Upper lobe of left lung (tissue), 6 donors: ENCODE data around the gene PACS1. TPM values are rescaled to one million over a fixed set of nuclear protein-coding genes. Genes with fewer than 3 reads are reported as not detected.
"Not testable (repeated sequence)": the region's sequence is repeated elsewhere in the genome, so short reads cannot be mapped to it uniquely, and the experiment has no call there.

ENCODE experiments used
- ATAC-seq, 2 donors: fragments of 200-7000 bp; cut with Tn5 transposase; one replicate each; pipeline ENCODE4 v1.9.1; 2022; ENCODE audit warnings: mild to moderate bottlenecking in 2 of 2, moderate library complexity in 2 of 2; ENCODE audit not compliant: low FRiP score in 2 of 2
- DNase-seq, 2 donors: peaks; one replicate each; pipeline ENCODE4 v3.0.0-alpha.2; 2019 to 2020
- H3K27ac ChIP-seq, 4 donors: fragments of 200-600 bp; sonication (generic); one replicate each; pipeline ENCODE4 v1.5.1; 2016 to 2019
- H3K27me3 ChIP-seq, 4 donors: fragments of 200-600 bp; sonication (generic); one replicate each; pipeline ENCODE4 v1.5.1; 2017 to 2019
- H3K36me3 ChIP-seq, 4 donors: fragments of 200-600 bp; sonication (generic); one replicate each; pipeline ENCODE4 v1.5.1; 2016 to 2019
- H3K4me1 ChIP-seq, 4 donors: fragments of 200-600 bp; sonication (generic); one replicate each; pipeline ENCODE4 v1.5.1; 2018 to 2019
- H3K4me3 ChIP-seq, 4 donors: fragments of 200-600 bp; sonication (generic); one replicate each; pipeline ENCODE4 v1.5.1; 2017 to 2019; ENCODE audit warnings: mild to moderate bottlenecking in 2 of 4, moderate library complexity in 1 of 4
- H3K9me3 ChIP-seq, 4 donors: fragments of 200-600 bp; sonication (generic); one replicate each; pipeline ENCODE4 v1.5.1; 2018 to 2019
- EP300 ChIP-seq, 4 donors: sonication (generic); formaldehyde crosslinking; IDR thresholded peaks; one replicate each; pipeline ENCODE4 v1.5.1; 2017; ENCODE audit warnings: antibody characterized with exemption in 4 of 4, control low read depth in 2 of 4
- POLR2A ChIP-seq, 4 donors: fragments of 450-650 bp; IDR thresholded peaks; one replicate each; pipeline ENCODE4 v1.5.1; 2016 to 2017; ENCODE audit warnings: antibody characterized with exemption in 4 of 4, mild to moderate bottlenecking in 2 of 4
- POLR2AphosphoS5 ChIP-seq, 2 donors: sonication (generic); formaldehyde crosslinking; IDR thresholded peaks; one replicate each; pipeline ENCODE4 v1.5.1; 2017; ENCODE audit warnings: antibody characterized with exemption in 2 of 2
- WGBS, 2 donors: methylation state at CpG; one replicate each; pipeline ENCODE4 v1.1.5; 2017 to 2018; 5-methylcytosine and 5-hydroxymethylcytosine counted together
- total RNA-seq, 6 donors: library from RNA; depleted of rRNA in 4 of 6; stranded (reverse); fragments of >200 nt in 4 of 6; gene quantifications; one replicate each; pipeline versions ENCODE4 v1.1.0 to v1.2.1, GENCODE V29; 2016 to 2021
- TF ChIP-seq, protein P1 (sequence below), 6 experiments: fragments of 450-650 bp in 4 of 6; fragments of 200-600 bp in 2 of 6; sonication (generic) in 2 of 6; IDR thresholded peaks; one replicate each; pipeline ENCODE4 v1.5.1; 2016 to 2019; ENCODE audit warnings: antibody characterized with exemption in 6 of 6
- donor health status: DM: no; HTN: no; CAD: no; lungs with moderate emphysema.
- donor health status: DM: no; HTN: yes; CAD: no; lungs with severe emphysema.

The PACS1 gene
- total RNA-seq, 6 donors from 2014 or later: 39.8 to 123 (median 51.1) TPM

DNA sequence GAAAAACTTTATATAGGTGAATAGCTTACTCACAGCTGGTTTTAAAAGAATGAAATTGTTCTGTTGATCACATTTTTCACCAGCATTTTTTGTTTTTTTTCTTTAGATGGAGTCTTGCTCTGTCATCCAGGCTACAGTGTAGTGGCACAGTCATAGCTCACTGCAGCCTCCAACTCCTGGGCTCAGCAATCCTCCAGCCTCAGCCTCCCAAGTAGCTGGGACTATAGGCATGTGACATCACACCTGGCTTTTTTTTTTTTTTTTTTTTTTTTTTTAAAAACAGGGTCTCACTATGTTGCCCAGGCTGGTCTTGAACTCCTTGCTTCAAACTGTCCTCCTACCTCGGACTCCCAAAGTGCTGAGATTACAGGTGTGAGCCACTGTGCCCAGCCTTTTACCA, 3.6 kb downstream of the PACS1 start:
- no peak for ATAC-seq

DNA sequence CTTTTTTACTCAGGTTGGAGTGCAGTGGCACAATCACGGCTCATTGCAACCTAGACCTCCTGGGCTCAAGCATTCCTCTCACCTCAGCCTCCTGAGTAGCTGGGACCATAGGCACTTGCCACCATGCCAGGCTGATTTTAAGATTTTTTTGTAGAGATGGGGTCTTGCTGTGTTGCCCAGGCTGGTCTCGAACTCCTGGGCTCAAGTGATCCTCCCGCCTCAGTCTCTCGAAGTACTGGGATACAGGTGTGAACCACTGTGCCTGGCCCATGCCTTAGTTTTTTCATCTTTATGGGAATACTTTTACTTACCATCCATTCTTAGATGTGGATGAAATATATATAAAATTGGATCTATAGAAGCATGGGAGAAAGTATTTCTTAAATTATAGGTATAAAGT, 5.2 kb downstream of the PACS1 start:
- no peak overlapping the region for H3K27ac ChIP-seq
- 97 to 100% methylated on average over 4 of the region's 4 CpGs for WGBS, 2 donors
- no peak for TF ChIP-seq POLR2A (IDR thresholded peaks at IDR 0.05)
- TF ChIP-seq, protein P1, sequence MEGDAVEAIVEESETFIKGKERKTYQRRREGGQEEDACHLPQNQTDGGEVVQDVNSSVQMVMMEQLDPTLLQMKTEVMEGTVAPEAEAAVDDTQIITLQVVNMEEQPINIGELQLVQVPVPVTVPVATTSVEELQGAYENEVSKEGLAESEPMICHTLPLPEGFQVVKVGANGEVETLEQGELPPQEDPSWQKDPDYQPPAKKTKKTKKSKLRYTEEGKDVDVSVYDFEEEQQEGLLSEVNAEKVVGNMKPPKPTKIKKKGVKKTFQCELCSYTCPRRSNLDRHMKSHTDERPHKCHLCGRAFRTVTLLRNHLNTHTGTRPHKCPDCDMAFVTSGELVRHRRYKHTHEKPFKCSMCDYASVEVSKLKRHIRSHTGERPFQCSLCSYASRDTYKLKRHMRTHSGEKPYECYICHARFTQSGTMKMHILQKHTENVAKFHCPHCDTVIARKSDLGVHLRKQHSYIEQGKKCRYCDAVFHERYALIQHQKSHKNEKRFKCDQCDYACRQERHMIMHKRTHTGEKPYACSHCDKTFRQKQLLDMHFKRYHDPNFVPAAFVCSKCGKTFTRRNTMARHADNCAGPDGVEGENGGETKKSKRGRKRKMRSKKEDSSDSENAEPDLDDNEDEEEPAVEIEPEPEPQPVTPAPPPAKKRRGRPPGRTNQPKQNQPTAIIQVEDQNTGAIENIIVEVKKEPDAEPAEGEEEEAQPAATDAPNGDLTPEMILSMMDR (IDR thresholded peaks at IDR 0.05): no peak
- TF ChIP-seq EP300 (IDR thresholded peaks at IDR 0.05): no peak
- no peak for DNase-seq
- H3K36me3 ChIP-seq: peaks cover 0 to 17% (median 1%) of the 10 kb centered on the region in 4 donors
- no peaks in the 10 kb centered on the region for H3K27me3 ChIP-seq
- H3K4me1 ChIP-seq: peaks cover 23 to 29% (median 26%) of the 10 kb centered on the region in 4 donors
- H3K9me3 ChIP-seq: no peaks in the 10 kb centered on the region
- H3K4me3 ChIP-seq: no peak overlapping the region
- ATAC-seq: no peak

More for the DNA sequence above, 3.6 kb downstream of the PACS1 start:
- WGBS, 2 donors: 100% methylated on average over 1 of the region's 1 CpG
- TF ChIP-seq POLR2AphosphoS5 (IDR thresholded peaks at IDR 0.05) (no peak), POLR2A (IDR thresholded peaks at IDR 0.05) (no peak), EP300 (IDR thresholded peaks at IDR 0.05) (no peak)
- no peak for DNase-seq
- Histone ChIP-seq H3K9me3 (no peaks in the 10 kb centered on the region), H3K27me3 (no peaks in the 10 kb centered on the region), H3K36me3 (peaks cover 0 to 19% (median 4%) of the 10 kb centered on the region in 4 donors), H3K4me1 (peaks cover 24 to 36% (median 30%) of the 10 kb centered on the region in 4 donors), H3K4me3 (no peak overlapping the region), H3K27ac (no peak overlapping the region)

DNA sequence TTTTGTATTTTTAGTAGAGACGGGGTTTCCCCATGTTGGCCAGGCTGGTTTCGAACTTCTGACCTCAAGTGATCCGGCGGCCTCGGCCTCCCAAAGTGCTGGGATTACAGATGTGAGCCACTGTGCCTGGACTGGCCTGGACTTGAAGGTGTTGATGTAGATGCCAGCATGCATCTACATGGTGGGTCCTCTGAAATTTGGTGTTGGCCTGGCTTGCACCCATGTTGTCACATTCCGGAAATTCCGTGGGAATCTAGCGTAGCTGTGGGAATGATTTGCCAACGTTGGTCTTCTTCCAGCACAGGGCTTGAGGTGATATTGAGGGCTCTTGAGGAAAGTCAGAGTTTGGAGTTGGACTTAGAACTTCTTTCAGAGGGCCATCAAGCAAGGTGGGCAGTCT, 6.5 kb downstream of the PACS1 start:
- H3K27ac ChIP-seq: no peak overlapping the region
- DNase-seq: no peak
- no peak overlapping the region for H3K4me3 ChIP-seq
- H3K27me3 ChIP-seq: no peaks in the 10 kb centered on the region
- peaks cover 30 to 38% (median 34%) of the 10 kb centered on the region in 4 donors for H3K4me1 ChIP-seq
- no peak for ATAC-seq
- WGBS, 2 donors: 78 to 88% methylated on average over 8 to 9 of the region's 9 CpGs
- no peak for TF ChIP-seq EP300 (IDR thresholded peaks at IDR 0.05)
- TF ChIP-seq, protein P1 (IDR thresholded peaks at IDR 0.05): no peak
- TF ChIP-seq POLR2A (IDR thresholded peaks at IDR 0.05): no peak
- H3K36me3 ChIP-seq: peaks cover 0 to 17% (median 1%) of the 10 kb centered on the region in 4 donors
- no peaks in the 10 kb centered on the region for H3K9me3 ChIP-seq

DNA sequence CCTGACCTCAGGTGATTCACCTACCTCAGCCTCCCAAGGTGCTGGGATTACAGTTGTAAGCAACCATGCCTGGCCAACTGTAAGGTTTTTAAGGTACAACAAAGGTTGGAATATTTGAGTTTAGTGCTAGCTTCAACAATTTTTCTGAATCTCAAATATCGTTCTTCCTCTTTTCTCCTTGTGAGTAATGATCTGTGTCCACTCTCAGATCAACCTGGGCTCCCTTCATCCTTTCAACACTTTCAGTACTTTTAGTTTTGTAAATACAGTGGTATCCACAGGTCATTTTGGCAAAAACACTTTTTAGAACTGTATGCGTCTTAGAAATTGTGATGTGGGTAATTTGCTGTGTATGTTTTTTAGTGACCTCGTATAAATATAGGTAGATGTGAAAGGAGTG, 7.9 kb downstream of the PACS1 start:
- TF ChIP-seq POLR2AphosphoS5 (IDR thresholded peaks at IDR 0.05): no peak
- TF ChIP-seq EP300 (IDR thresholded peaks at IDR 0.05): no peak
- TF ChIP-seq, protein P1 (IDR thresholded peaks at IDR 0.05): no peak
- no peak for TF ChIP-seq POLR2A (IDR thresholded peaks at IDR 0.05)
- ATAC-seq (no peak), DNase-seq (no peak)
- Histone ChIP-seq H3K36me3 (peaks cover 0 to 17% (median 1%) of the 10 kb centered on the region in 4 donors), H3K27ac (no peak overlapping the region), H3K4me1 (peaks cover 36 to 44% (median 37%) of the 10 kb centered on the region in 4 donors), H3K27me3 (no peaks in the 10 kb centered on the region), H3K4me3 (no peak overlapping the region), H3K9me3 (no peaks in the 10 kb centered on the region)
- WGBS, 2 donors: 93 to 98% methylated on average over 3 of the region's 3 CpGs

DNA sequence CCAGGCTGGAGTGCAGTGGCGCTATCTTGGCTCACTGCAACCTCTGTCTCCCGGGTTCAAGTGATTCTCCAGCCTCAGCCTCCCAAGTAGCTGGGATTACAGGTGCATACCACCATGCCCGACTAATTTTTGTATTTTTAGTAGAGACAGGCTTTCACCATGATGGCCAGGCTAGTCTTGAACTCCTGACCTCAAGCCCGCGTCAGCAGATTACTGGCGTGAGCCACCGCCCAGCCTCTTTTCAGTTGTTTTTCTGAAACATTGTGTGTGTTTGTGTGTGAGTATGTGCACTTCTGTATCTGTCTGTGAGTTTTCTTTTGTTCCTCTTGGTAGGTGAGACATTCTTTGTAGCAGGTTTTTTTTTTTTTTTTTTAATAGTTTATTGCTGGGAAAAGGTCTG, 8.9 kb downstream of the PACS1 start:
- not testable (repeated sequence) for H3K4me3 ChIP-seq, H3K27me3 ChIP-seq, H3K9me3 ChIP-seq, ATAC-seq, DNase-seq, H3K27ac ChIP-seq
- Histone ChIP-seq H3K4me1 (peaks cover 46 to 51% (median 48%) of the 10 kb centered on the region in 4 donors), H3K36me3 (peaks cover 0 to 15% (median 1%) of the 10 kb centered on the region in 4 donors)
- 82 to 91% methylated on average over 7 of the region's 7 CpGs for WGBS, 2 donors
